ENCODE measurements around the gene MIR17HG. TPM values are rescaled to one million over a fixed set of nuclear protein-coding genes. Genes with fewer than 3 reads are reported as not detected.

The MIR17HG gene
- total RNA-seq, 1 donor from 2014 or later, result 16.7 TPM

DNA sequence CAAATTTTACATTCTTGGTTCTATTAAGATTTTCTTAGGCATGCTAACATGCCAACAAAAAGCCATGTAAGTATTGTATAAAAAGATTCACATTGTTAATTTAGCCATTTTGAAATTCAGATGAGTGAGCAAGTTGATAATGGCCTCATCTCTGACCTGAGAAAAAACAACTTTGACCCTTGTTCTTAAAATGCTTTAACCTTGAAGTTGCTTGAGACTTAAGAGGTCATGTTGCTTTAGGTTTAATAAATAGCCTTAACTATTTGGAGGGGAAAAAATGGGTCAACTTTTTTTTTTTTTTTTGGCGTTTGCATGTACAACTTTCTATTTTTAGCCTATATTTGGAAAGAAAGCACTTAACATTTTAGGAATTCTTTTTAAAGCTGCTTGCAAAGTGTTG, 6.0 kb downstream of the MIR17HG start:
- peaks cover 0 to 9% (median 7%) of the 10 kb centered on the region in 3 donors for H3K4me1 ChIP-seq (ENCODE audit: control insufficient read depth in 3 of 3, insufficient read depth in 3 of 3, low read length in 3 of 3)
- H3K9me3 ChIP-seq (ENCODE audit: control insufficient read depth in 3 of 3, low read length in 3 of 3), result no peaks in the 10 kb centered on the region
- H3K27me3 ChIP-seq (ENCODE audit: control insufficient read depth in 3 of 3, insufficient read depth in 3 of 3, low read length in 3 of 3), result no peaks in the 10 kb centered on the region
- H3K9ac ChIP-seq (ENCODE audit: low read depth in 1 of 3, low read length in 3 of 3), result no peak overlapping the region
- H3K36me3 ChIP-seq (ENCODE audit: control insufficient read depth in 3 of 3, insufficient read depth in 3 of 3, low read length in 3 of 3), result peaks cover 0 to 24% (median 9%) of the 10 kb centered on the region in 3 donors
- H3K27ac ChIP-seq (ENCODE audit: low read depth, low read length), result no peak overlapping the region
- no peak overlapping the region for H3K4me3 ChIP-seq (ENCODE audit: low read length in 3 of 3)

DNA sequence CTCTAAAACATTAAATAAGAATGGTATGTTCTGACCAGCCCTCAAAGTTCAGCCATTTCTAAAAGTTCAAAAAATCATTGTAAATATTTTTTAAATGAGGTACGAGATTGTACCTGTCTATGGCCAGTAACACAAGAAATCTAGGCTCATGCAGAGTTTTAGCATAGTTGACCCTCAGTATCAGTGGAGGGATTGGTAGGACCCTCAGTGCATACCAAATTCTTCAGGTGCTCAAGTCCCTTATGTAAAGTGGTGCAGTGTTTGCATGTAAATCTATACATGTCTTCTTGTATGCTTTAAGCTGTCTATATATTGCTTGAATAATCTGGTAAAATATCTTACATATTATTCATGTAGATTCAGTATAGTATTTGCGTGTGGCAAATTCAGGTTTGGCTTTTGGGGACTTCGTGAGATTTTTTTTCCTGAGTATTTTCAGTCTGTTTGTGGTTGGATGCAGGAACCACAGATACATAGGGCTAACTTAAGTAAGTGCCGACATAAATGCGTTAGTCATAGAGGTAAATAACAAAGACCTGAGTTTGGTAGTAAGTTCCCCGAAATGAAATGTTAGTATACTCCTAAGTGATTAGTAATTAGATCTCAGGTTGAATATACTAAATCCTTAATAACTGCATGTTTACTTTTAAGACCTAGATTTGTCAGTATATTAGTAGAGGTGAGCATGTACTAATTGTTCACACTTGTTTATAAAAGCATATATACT, 7.8 kb downstream of the MIR17HG start:
- Histone ChIP-seq H3K27me3 (ENCODE audit: control insufficient read depth in 3 of 3, insufficient read depth in 3 of 3, low read length in 3 of 3) (no peaks in the 10 kb centered on the region), H3K36me3 (ENCODE audit: control insufficient read depth in 3 of 3, insufficient read depth in 3 of 3, low read length in 3 of 3) (peaks cover 0 to 24% (median 9%) of the 10 kb centered on the region in 3 donors), H3K9me3 (ENCODE audit: control insufficient read depth in 3 of 3, low read length in 3 of 3) (no peaks in the 10 kb centered on the region), H3K27ac (ENCODE audit: low read depth, low read length) (no peak overlapping the region), H3K4me3 (ENCODE audit: low read length in 3 of 3) (no peak overlapping the region), H3K9ac (ENCODE audit: low read depth in 1 of 3, low read length in 3 of 3) (no peak overlapping the region), H3K4me1 (ENCODE audit: control insufficient read depth in 3 of 3, insufficient read depth in 3 of 3, low read length in 3 of 3) (peaks cover 0 to 7% (median 0%) of the 10 kb centered on the region in 3 donors)

DNA sequence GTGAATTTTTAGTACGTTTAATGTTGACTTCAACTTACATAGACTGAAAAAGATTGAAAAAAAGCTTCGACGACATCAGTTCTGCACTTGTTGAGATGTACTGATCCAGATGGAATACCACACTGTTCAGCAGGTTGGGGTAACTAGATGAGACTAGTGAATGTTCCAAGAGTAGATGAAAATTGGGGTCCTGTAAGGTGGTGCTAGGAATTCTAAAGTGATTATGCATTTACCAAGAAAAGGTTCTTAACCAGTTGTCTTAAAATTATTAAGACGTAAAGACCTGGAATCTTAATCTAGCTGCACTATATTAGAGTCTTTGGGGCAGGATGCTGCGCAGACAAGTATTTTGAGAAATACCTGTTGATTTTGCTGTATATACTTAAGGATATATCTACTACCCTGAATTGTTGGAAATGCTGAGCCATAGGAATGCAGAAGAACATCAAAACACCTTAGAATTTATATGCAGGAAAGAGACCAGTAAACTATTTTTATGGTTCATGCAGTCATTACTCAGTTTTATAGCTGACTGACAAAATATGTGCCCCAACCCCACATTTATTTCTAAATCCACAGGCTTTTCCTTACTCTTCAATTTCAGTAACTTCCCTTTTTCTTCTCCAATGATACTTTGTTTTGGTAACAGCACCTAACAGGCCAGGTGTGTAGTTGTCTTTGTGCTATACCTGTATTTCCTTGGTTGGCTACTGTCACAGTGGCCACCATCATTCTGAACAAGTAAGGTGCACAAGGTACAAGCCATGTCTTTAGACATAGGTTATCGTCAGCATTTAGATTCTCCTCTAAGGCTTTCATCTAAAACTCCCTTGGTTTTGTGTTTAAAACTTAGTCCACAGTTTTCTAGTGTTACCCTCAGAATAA, 8.6 kb downstream of the MIR17HG start:
- Histone ChIP-seq H3K27me3 (ENCODE audit: control insufficient read depth in 3 of 3, insufficient read depth in 3 of 3, low read length in 3 of 3) (no peaks in the 10 kb centered on the region), H3K9ac (ENCODE audit: low read depth in 1 of 3, low read length in 3 of 3) (no peak overlapping the region), H3K27ac (ENCODE audit: low read depth, low read length) (no peak overlapping the region), H3K4me3 (ENCODE audit: low read length in 3 of 3) (no peak overlapping the region), H3K4me1 (ENCODE audit: control insufficient read depth in 3 of 3, insufficient read depth in 3 of 3, low read length in 3 of 3) (peaks cover 0 to under 1% (median 0%) of the 10 kb centered on the region in 3 donors), H3K9me3 (ENCODE audit: control insufficient read depth in 3 of 3, low read length in 3 of 3) (no peaks in the 10 kb centered on the region), H3K36me3 (ENCODE audit: control insufficient read depth in 3 of 3, insufficient read depth in 3 of 3, low read length in 3 of 3) (peaks cover 0 to 16% (median 9%) of the 10 kb centered on the region in 3 donors)

DNA sequence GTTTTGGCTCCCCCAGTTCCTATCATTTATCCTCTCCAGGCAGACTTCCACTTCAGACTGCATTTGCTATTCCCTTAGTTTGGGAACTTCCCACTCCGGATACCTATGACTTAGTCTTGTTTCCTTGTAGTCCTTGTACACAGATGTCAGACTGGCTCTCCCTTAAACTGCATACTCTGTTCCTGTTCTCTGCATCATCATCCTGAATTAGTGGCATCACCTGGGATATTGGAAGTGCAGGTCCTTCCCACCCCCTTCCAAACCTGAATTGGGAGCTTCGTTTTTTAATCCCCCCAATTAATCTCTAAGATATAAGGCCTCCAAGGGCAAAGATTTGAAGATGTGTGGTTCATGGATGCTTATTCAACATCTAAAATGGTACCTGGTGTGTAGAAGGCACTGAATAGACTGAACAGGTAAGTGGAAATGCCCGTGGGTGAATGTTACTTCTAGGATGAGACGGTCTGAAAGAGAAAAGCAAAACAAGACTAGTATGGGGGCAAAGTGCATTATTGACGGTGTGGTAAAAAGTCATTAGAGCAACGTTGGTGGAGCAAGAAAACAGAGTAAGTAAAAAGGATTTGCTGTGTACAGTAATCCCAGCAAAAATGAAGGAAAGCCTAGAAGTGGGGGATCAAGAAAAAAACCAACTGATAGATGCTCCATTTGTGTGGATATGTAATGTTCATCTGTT, 9.6 kb downstream of the MIR17HG start:
- no peaks in the 10 kb centered on the region for H3K9me3 ChIP-seq (ENCODE audit: control insufficient read depth in 3 of 3, low read length in 3 of 3)
- H3K36me3 ChIP-seq (ENCODE audit: control insufficient read depth in 3 of 3, insufficient read depth in 3 of 3, low read length in 3 of 3), result peaks cover 0 to 14% (median 9%) of the 10 kb centered on the region in 3 donors

DNA sequence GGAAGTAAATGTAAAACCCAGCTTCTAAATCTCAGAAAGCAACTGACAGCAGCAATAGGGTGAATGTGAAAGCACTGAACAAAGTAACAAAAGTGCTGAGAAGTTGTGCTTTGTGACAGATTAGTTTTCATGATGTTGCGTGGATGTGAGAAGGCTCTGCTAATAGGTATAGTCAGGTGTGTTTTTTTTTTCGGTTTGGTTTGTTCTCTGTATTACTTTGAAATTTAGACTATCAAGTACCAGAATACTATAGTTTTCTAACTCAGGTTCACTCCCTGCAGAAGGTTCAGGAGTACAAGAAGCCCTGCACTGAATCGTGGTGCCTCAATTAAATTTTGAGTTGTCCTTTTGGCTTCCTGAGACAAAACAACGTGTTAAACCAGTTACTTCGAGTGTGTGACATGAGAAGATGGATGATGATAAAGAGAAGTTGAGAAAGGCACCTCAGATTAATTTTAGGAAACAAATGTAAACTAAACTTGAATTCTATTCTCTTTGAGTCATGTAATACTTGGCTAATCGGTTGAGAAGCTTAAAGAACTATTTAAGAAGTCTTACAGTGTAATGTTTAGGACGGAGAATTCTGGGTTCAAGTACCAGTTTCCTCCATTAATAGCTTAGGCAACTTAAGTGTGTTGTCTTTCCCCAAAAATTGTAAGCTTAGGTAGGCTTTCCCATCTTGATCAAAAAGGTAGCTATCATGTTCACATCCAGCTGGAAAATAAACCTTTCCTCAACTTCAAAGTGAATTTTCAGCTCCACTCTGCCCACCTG, 10.3 kb downstream of the MIR17HG start:
- no peaks in the 10 kb centered on the region for H3K4me1 ChIP-seq (ENCODE audit: control insufficient read depth in 3 of 3, insufficient read depth in 3 of 3, low read length in 3 of 3)
- peaks cover 0 to 10% (median 6%) of the 10 kb centered on the region in 3 donors for H3K36me3 ChIP-seq (ENCODE audit: control insufficient read depth in 3 of 3, insufficient read depth in 3 of 3, low read length in 3 of 3)
- no peak overlapping the region for H3K27ac ChIP-seq (ENCODE audit: low read depth, low read length)
- no peaks in the 10 kb centered on the region for H3K9me3 ChIP-seq (ENCODE audit: control insufficient read depth in 3 of 3, low read length in 3 of 3)
- no peak overlapping the region for H3K4me3 ChIP-seq (ENCODE audit: low read length in 3 of 3)
- no peak overlapping the region for H3K9ac ChIP-seq (ENCODE audit: low read depth in 1 of 3, low read length in 3 of 3)
- no peaks in the 10 kb centered on the region for H3K27me3 ChIP-seq (ENCODE audit: control insufficient read depth in 3 of 3, insufficient read depth in 3 of 3, low read length in 3 of 3)

More for the DNA sequence above, 9.6 kb downstream of the MIR17HG start:
- H3K4me3 ChIP-seq (ENCODE audit: low read length in 3 of 3), result no peak overlapping the region
- H3K27ac ChIP-seq (ENCODE audit: low read depth, low read length), result no peak overlapping the region
- no peaks in the 10 kb centered on the region for H3K4me1 ChIP-seq (ENCODE audit: control insufficient read depth in 3 of 3, insufficient read depth in 3 of 3, low read length in 3 of 3)
- H3K9ac ChIP-seq (ENCODE audit: low read depth in 1 of 3, low read length in 3 of 3), result no peak overlapping the region
- no peaks in the 10 kb centered on the region for H3K27me3 ChIP-seq (ENCODE audit: control insufficient read depth in 3 of 3, insufficient read depth in 3 of 3, low read length in 3 of 3)

DNA sequence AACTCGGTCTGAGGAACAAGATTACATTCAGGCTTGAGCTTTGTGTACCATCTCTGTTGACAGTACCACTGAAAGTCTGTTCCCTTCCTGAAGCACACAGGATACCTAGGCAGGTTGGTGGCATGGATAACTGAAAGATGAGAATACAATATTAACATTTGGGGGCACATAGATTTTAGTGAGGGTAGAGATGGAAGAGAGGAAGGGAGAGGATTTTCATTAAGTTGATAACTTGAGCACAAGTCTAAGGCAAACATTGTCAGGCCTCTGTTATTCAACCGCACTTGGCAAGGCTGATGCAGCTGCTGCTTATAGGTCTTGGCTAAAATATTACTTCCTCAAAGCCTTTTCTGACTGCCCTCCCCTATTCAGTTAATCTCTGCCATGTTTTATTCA, 10.9 kb downstream of the MIR17HG start:
- H3K9me3 ChIP-seq (ENCODE audit: control insufficient read depth in 3 of 3, low read length in 3 of 3), result no peaks in the 10 kb centered on the region
- no peak overlapping the region for H3K4me3 ChIP-seq (ENCODE audit: low read length in 3 of 3)
- H3K9ac ChIP-seq (ENCODE audit: low read depth in 1 of 3, low read length in 3 of 3), result no peak overlapping the region

DNA sequence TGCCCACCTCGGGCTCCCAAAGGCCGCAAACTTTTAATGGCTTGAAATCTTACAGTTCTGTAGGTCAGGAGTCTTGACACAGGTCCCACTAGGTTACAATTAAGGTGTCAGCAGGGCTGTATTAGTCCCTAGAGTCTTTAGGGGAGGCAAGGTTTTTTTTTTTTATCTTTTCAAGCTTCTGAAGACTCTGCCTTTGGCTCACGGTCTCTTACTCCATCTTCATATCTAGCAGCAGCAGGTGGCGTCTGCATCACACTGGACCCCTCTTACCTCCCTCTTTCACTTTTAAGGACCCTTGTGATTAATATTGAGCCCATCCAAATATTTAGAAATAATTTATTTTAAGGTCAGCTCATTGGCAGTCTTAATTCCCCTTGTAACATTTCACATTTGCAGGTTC, 11.6 kb downstream of the MIR17HG start:
- Histone ChIP-seq H3K9me3 (ENCODE audit: control insufficient read depth in 3 of 3, low read length in 3 of 3) (no peaks in the 10 kb centered on the region), H3K27ac (ENCODE audit: low read depth, low read length) (no peak overlapping the region), H3K27me3 (ENCODE audit: control insufficient read depth in 3 of 3, insufficient read depth in 3 of 3, low read length in 3 of 3) (no peaks in the 10 kb centered on the region), H3K4me1 (ENCODE audit: control insufficient read depth in 3 of 3, insufficient read depth in 3 of 3, low read length in 3 of 3) (no peaks in the 10 kb centered on the region), H3K4me3 (ENCODE audit: low read length in 3 of 3) (no peak overlapping the region), H3K36me3 (ENCODE audit: control insufficient read depth in 3 of 3, insufficient read depth in 3 of 3, low read length in 3 of 3) (peaks cover 0 to 7% (median 3%) of the 10 kb centered on the region in 3 donors), H3K9ac (ENCODE audit: low read depth in 1 of 3, low read length in 3 of 3) (no peak overlapping the region)

More for the DNA sequence above, 10.9 kb downstream of the MIR17HG start:
- Histone ChIP-seq H3K36me3 (ENCODE audit: control insufficient read depth in 3 of 3, insufficient read depth in 3 of 3, low read length in 3 of 3) (peaks cover 0 to 10% (median 6%) of the 10 kb centered on the region in 3 donors), H3K4me1 (ENCODE audit: control insufficient read depth in 3 of 3, insufficient read depth in 3 of 3, low read length in 3 of 3) (no peaks in the 10 kb centered on the region), H3K27me3 (ENCODE audit: control insufficient read depth in 3 of 3, insufficient read depth in 3 of 3, low read length in 3 of 3) (no peaks in the 10 kb centered on the region), H3K27ac (ENCODE audit: low read depth, low read length) (no peak overlapping the region)

DNA sequence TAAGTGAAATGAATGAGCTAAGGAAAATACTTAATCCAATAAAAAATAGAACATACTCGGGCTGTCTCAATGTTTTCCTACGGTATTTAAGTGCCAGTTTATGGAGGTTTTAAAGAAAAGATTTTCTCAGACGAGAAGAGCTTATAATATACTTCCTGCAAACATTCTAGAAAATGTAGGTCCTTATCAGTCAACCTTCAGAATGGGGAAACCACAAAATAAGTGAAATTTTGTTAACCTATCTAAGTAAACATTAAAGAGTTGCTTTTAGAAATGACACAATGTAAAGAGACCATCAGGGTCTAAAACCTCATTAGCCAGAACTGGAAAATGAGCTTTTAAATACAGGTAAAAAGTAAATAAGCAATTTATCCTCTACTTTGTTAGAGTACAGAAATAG, 12.1 kb downstream of the MIR17HG start:
- H3K36me3 ChIP-seq (ENCODE audit: control insufficient read depth in 3 of 3, insufficient read depth in 3 of 3, low read length in 3 of 3), result peaks cover 0 to 7% (median 3%) of the 10 kb centered on the region in 3 donors
- H3K4me1 ChIP-seq (ENCODE audit: control insufficient read depth in 3 of 3, insufficient read depth in 3 of 3, low read length in 3 of 3), result no peaks in the 10 kb centered on the region
- H3K9me3 ChIP-seq (ENCODE audit: control insufficient read depth in 3 of 3, low read length in 3 of 3), result no peaks in the 10 kb centered on the region
- no peaks in the 10 kb centered on the region for H3K27me3 ChIP-seq (ENCODE audit: control insufficient read depth in 3 of 3, insufficient read depth in 3 of 3, low read length in 3 of 3)
- no peak overlapping the region for H3K4me3 ChIP-seq (ENCODE audit: low read length in 3 of 3)
- H3K27ac ChIP-seq (ENCODE audit: low read depth, low read length), result no peak overlapping the region
- no peak overlapping the region for H3K9ac ChIP-seq (ENCODE audit: low read depth in 1 of 3, low read length in 3 of 3)

DNA sequence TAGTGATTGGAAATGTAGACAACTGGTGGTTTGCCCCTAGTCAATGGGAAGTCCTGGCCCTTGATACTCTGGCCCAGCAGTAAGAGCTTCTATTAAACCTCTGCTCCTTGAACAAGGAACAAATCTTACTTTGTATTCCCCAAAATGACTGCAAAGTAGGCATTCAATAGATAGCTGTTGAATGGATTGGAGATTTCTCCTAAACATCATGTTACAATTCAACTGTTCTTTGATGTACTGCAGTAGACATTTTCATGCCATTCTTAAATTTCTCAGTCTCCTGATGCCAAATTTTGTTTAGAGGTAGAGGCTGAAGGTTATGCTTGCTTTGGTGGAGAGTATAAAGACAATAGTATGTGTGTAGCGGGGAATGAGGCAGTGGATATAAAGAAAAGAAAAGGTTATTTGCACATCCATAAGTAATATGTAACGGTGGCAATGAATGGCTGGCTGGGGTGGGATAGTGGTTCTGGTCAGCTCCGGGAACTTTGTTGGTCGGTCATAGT, 12.8 kb downstream of the MIR17HG start:
- Histone ChIP-seq H3K27ac (ENCODE audit: low read depth, low read length) (no peak overlapping the region), H3K9ac (ENCODE audit: low read depth in 1 of 3, low read length in 3 of 3) (no peak overlapping the region), H3K36me3 (ENCODE audit: control insufficient read depth in 3 of 3, insufficient read depth in 3 of 3, low read length in 3 of 3) (peaks cover 0 to 3% (median 3%) of the 10 kb centered on the region in 3 donors), H3K4me1 (ENCODE audit: control insufficient read depth in 3 of 3, insufficient read depth in 3 of 3, low read length in 3 of 3) (no peaks in the 10 kb centered on the region), H3K9me3 (ENCODE audit: control insufficient read depth in 3 of 3, low read length in 3 of 3) (no peaks in the 10 kb centered on the region), H3K27me3 (ENCODE audit: control insufficient read depth in 3 of 3, insufficient read depth in 3 of 3, low read length in 3 of 3) (no peaks in the 10 kb centered on the region), H3K4me3 (ENCODE audit: low read length in 3 of 3) (no peak overlapping the region)
